Fibroblast of mammary gland (primary cell): ENCODE measurements around the gene LRRC4C.

Experiments
- DNase-seq: peaks from one replicate; pipeline ENCODE4 v3.0.0-alpha.2; 2010; ENCODE audit warnings: low read depth
- H3K4me3 ChIP-seq: 2 replicates; pipeline ENCODE4 v1.5.1; 2011; ENCODE audit warnings: low read depth, mild to moderate bottlenecking, low read length, moderate library complexity; ENCODE audit not compliant: control insufficient read depth
- CTCF ChIP-seq: conservative IDR thresholded peaks from 2 replicates; pipeline ENCODE4 v1.5.1; 2011; ENCODE audit warnings: low read depth, low read length, inconsistent platforms; ENCODE audit not compliant: control insufficient read depth, insufficient read depth

LRRC4C gene

GRCh38 chr11:41256041-41256440 lies 203.4 kb downstream of the LRRC4C start:
- DNase-seq, result no peak
- TF ChIP-seq CTCF, result no peak
- H3K4me3 ChIP-seq, result no peak overlapping the region

GRCh38 chr11:41254966-41255365 lies 204.5 kb downstream of the LRRC4C start:
- DNase-seq, result no peak
- TF ChIP-seq CTCF, result no peak
- H3K4me3 ChIP-seq, result no peak overlapping the region

GRCh38 chr11:41250408-41250935 lies 209.0 kb downstream of the LRRC4C start:
- DNase-seq, result no peak
- no peak overlapping the region for H3K4me3 ChIP-seq
- TF ChIP-seq CTCF, result no peak

GRCh38 chr11:41247621-41248020 lies 211.8 kb downstream of the LRRC4C start:
- no peak for TF ChIP-seq CTCF
- no peak overlapping the region for H3K4me3 ChIP-seq
- no peak for DNase-seq

- TF ChIP-seq CTCF, result no peak
- no peak for DNase-seq
- no peak overlapping the region for H3K4me3 ChIP-seq
Observed at GRCh38 chr11:41246399-41246745, 213.1 kb downstream of the LRRC4C start.

- TF ChIP-seq CTCF, result no peak
- no peak overlapping the region for H3K4me3 ChIP-seq
- no peak for DNase-seq
Observed at GRCh38 chr11:41245704-41246398, 213.6 kb downstream of the LRRC4C start.
